Neural cell (in vitro differentiated cells): ENCODE results near the gene UBAP1L.

ENCODE experiments used
- EP300 ChIP-seq: fragments of 450-650 bp; conservative IDR thresholded peaks from 2 replicates; pipeline ENCODE4 v1.6.1; 2014; ENCODE audit warnings: antibody characterized with exemption, mild to moderate bottlenecking, moderate library complexity; ENCODE audit not compliant: poor library complexity, severe bottlenecking
- MXI1 ChIP-seq: fragments of 450-650 bp; conservative IDR thresholded peaks from 2 replicates; pipeline ENCODE4 v1.6.1; 2014; ENCODE audit warnings: antibody characterized with exemption, mild to moderate bottlenecking; ENCODE audit not compliant: poor library complexity, severe bottlenecking
- POLR2AphosphoS5 ChIP-seq: IDR thresholded peaks from 2 replicates; pipeline ENCODE4 v1.6.1; 2012
- RAD21 ChIP-seq: fragments of 450-650 bp; conservative IDR thresholded peaks from 2 replicates; pipeline ENCODE4 v1.6.1; 2014; ENCODE audit warnings: antibody characterized with exemption, mild to moderate bottlenecking, moderate library complexity
- SMC3 ChIP-seq: fragments of 450-650 bp; conservative IDR thresholded peaks from 2 replicates; pipeline ENCODE4 v1.6.1; 2014; ENCODE audit warnings: antibody characterized with exemption, mild to moderate bottlenecking, moderate library complexity; ENCODE audit not compliant: poor library complexity
- TF ChIP-seq, protein P1 (sequence below): IDR thresholded peaks from 2 replicates; pipeline ENCODE4 v1.6.1; 2012; ENCODE audit warnings: borderline replicate concordance
- TF ChIP-seq, protein P2 (sequence below): fragments of 450-650 bp; IDR thresholded peaks from 2 replicates; pipeline ENCODE4 v1.5.1; 2014; ENCODE audit warnings: antibody characterized with exemption, mild to moderate bottlenecking, moderate library complexity; ENCODE audit not compliant: poor library complexity, severe bottlenecking

DNA sequence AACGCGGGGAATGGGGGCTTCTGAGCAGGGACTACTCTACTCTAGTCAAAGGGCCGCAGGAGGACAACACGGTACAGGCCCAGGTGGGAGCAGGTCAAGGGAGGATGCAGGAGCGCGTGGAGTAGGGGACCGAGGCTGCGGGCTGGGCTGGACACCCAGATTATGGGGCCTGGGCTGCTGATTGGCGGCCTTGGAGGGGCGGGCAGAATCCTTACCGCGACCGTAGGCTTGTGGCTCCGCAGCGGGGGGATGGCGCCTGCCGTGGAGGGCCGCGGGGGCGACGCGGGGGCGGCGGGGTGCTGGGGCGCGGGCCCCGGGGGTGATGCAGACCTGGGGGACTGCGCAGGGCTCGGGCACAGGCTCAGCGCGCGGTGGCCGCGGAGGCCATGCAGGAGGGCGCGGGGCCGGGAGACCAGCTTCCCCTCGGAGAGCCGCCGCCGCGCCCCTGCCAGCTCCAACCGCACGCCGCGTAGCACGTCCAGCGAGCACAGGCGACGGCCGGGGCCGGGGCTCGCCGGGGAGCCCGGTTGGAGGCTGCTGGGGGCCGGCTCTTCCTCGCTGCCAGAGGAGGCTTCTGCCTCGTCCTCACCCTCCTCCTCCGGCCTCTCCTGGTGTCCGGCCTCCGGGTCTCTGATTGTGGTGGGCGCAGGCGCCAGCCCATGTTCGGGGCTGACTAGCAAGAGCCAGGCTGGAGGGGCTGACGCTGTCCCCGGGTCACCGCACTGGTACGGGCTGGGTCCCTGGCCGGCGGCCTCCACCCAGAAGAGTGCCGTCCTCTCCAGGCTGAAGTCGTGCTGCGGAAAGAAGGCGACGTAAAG, 12.9 kb downstream of the UBAP1L start:
- TF ChIP-seq RAD21 (no peak), POLR2AphosphoS5 (no peak), EP300 (no peak), MXI1 (no peak), SMC3 (no peak)
- TF ChIP-seq, protein P1, sequence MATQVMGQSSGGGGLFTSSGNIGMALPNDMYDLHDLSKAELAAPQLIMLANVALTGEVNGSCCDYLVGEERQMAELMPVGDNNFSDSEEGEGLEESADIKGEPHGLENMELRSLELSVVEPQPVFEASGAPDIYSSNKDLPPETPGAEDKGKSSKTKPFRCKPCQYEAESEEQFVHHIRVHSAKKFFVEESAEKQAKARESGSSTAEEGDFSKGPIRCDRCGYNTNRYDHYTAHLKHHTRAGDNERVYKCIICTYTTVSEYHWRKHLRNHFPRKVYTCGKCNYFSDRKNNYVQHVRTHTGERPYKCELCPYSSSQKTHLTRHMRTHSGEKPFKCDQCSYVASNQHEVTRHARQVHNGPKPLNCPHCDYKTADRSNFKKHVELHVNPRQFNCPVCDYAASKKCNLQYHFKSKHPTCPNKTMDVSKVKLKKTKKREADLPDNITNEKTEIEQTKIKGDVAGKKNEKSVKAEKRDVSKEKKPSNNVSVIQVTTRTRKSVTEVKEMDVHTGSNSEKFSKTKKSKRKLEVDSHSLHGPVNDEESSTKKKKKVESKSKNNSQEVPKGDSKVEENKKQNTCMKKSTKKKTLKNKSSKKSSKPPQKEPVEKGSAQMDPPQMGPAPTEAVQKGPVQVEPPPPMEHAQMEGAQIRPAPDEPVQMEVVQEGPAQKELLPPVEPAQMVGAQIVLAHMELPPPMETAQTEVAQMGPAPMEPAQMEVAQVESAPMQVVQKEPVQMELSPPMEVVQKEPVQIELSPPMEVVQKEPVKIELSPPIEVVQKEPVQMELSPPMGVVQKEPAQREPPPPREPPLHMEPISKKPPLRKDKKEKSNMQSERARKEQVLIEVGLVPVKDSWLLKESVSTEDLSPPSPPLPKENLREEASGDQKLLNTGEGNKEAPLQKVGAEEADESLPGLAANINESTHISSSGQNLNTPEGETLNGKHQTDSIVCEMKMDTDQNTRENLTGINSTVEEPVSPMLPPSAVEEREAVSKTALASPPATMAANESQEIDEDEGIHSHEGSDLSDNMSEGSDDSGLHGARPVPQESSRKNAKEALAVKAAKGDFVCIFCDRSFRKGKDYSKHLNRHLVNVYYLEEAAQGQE: no peak
- TF ChIP-seq, protein P2, sequence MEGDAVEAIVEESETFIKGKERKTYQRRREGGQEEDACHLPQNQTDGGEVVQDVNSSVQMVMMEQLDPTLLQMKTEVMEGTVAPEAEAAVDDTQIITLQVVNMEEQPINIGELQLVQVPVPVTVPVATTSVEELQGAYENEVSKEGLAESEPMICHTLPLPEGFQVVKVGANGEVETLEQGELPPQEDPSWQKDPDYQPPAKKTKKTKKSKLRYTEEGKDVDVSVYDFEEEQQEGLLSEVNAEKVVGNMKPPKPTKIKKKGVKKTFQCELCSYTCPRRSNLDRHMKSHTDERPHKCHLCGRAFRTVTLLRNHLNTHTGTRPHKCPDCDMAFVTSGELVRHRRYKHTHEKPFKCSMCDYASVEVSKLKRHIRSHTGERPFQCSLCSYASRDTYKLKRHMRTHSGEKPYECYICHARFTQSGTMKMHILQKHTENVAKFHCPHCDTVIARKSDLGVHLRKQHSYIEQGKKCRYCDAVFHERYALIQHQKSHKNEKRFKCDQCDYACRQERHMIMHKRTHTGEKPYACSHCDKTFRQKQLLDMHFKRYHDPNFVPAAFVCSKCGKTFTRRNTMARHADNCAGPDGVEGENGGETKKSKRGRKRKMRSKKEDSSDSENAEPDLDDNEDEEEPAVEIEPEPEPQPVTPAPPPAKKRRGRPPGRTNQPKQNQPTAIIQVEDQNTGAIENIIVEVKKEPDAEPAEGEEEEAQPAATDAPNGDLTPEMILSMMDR: peak; percentile 8
